ENCODE results near the gene RNASEH2A. TPM values are rescaled to one million over a fixed set of nuclear protein-coding genes. Genes with fewer than 3 reads are reported as not detected.

RNASEH2A gene
- total and polyA plus RNA-seq, 2 of the 4 experiments (the other 2 are of a cell fraction): 34.9 to 44.6 TPM

GRCh38 chr19:12836529-12836863 is 30.1 kb downstream of the RNASEH2A start:
- ChIA-PET CTCF (interaction anchor here (1.2 to 1.3 kb wide), 2 partner anchors 10 to 12 kb away, joined by 5 to 6 read pairs; no protein-coding TSS in a partner anchor), POLR2A (ENCODE audit: unreplicated experiment) (no interaction called here)
- H2BK15ac ChIP-seq (ENCODE audit: low read depth, low read length): no peak overlapping the region
- no peak overlapping the region for H2BK5ac ChIP-seq (ENCODE audit: low read depth, low read length, poor library complexity, severe bottlenecking)
- H2AK9ac ChIP-seq (replicated peaks; ENCODE audit: low read depth, low read length, poor library complexity): no peak overlapping the region
- no peak overlapping the region for H3K23ac ChIP-seq (ENCODE audit: low read depth, low read length)
- H3K9ac ChIP-seq (ENCODE audit: low read depth, low read length): no peak overlapping the region
- H4K20me1 ChIP-seq (ENCODE audit: insufficient read depth, low read length): peaks cover 19% of the 10 kb centered on the region
- no peak overlapping the region for H3K4me3 ChIP-seq (ENCODE audit: insufficient read depth, low read depth, low read length)
- no TSS peak for BruUV-seq (replicated peaks)
- no peak overlapping the region for H3K14ac ChIP-seq (replicated peaks; ENCODE audit: low read depth, low read length)
- TF ChIP-seq NFE2L2 (IDR thresholded peaks at IDR 0.05; ENCODE audit: low read depth, low read length): no peak
- no peak for TF ChIP-seq MAFK (IDR thresholded peaks at IDR 0.05; ENCODE audit: low read depth, low read length)
- TF ChIP-seq, protein P1, sequence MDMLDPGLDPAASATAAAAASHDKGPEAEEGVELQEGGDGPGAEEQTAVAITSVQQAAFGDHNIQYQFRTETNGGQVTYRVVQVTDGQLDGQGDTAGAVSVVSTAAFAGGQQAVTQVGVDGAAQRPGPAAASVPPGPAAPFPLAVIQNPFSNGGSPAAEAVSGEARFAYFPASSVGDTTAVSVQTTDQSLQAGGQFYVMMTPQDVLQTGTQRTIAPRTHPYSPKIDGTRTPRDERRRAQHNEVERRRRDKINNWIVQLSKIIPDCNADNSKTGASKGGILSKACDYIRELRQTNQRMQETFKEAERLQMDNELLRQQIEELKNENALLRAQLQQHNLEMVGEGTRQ (IDR thresholded peaks at IDR 0.05; ENCODE audit: low read depth, low read length): no peak
- TF ChIP-seq RCOR1 (IDR thresholded peaks at IDR 0.05; ENCODE audit: insufficient replicate concordance, low read length): no peak
- TF ChIP-seq MXI1 (IDR thresholded peaks at IDR 0.05; ENCODE audit: borderline replicate concordance, low read depth, low read length): no peak
- TF ChIP-seq CHD1 (IDR thresholded peaks at IDR 0.05; ENCODE audit: low read depth, low read length): no peak
- no peak overlapping the region for H2BK120ac ChIP-seq (ENCODE audit: low read depth, low read length)
- ATAC-seq (ENCODE audit: low read depth): no peak
- intact Hi-C loops (cut with micrococcal nuclease): no loop called here
- H2AK5ac ChIP-seq (ENCODE audit: low read depth, low read length): no peak overlapping the region
- no peak overlapping the region for H2BK20ac ChIP-seq (ENCODE audit: low read depth, low read length)
- H4K5ac ChIP-seq (ENCODE audit: low read depth, low read length): no peak overlapping the region
- H3K9me3 ChIP-seq (ENCODE audit: control insufficient read depth, insufficient read depth, low read length): no peaks in the 10 kb centered on the region; the same call in 1 of the 2 replicates
- H3K27me3 ChIP-seq (ENCODE audit: control insufficient read depth, insufficient read depth, low read length): peaks cover 70% of the 10 kb centered on the region
- no peak overlapping the region for H3K4ac ChIP-seq (ENCODE audit: low read depth, low read length)
- in situ Hi-C loops (cut with MboI; ENCODE audit: low sequenced_read_pairs): loop anchor here (5.0 kb wide), 1 partner anchor 64 kb away; no protein-coding TSS in a partner anchor
- H3K9me1 ChIP-seq (ENCODE audit: insufficient read depth, low read length): peaks cover 8% of the 10 kb centered on the region; the same call in 1 of the 2 replicates
- dilution Hi-C loops (cut with HindIII; ENCODE audit: low sequenced_read_pairs, unreplicated experiment): no loop called here
- no peak overlapping the region for H2AFZ ChIP-seq (replicated peaks; ENCODE audit: low read length, poor library complexity)
- H3K18ac ChIP-seq (ENCODE audit: low read depth, low read length): no peak overlapping the region
- no peaks in the 10 kb centered on the region for H3K79me1 ChIP-seq (ENCODE audit: low read depth in 1 of 2, low read length in 2 of 2)
- peaks cover 4% of the 10 kb centered on the region; the same call in 1 of the 2 replicates for H3K4me1 ChIP-seq (ENCODE audit: control insufficient read depth, insufficient read depth, low read length)
- H4K91ac ChIP-seq (ENCODE audit: insufficient read depth, low read depth, low read length): no peak overlapping the region
- H3K36me3 ChIP-seq (ENCODE audit: control insufficient read depth, insufficient read depth, low read length): no peaks in the 10 kb centered on the region
- no CpG with 5 or more reads among the region's 6 CpGs for WGBS, 2 experiments (ENCODE audit: extremely low coverage in 2 of 2, insufficient read length in 1 of 2)
- no peak overlapping the region for H4K8ac ChIP-seq (ENCODE audit: low read depth in 2 of 2, low read length in 2 of 2)
- no peak overlapping the region for H3K27ac ChIP-seq (ENCODE audit: insufficient read depth, low read length)
- H3K4me2 ChIP-seq (ENCODE audit: low read depth, low read length): no peak overlapping the region
- H3K56ac ChIP-seq (ENCODE audit: extremely low read depth, insufficient read depth, low read length): no peak overlapping the region
- DNase-seq: no peak
